Measurements from ENCODE around the gene MYO15B. TPM values are rescaled to one million over a fixed set of nuclear protein-coding genes. Genes with fewer than 3 reads are reported as not detected.

The MYO15B gene
- total and polyA plus RNA-seq, 2 of the 13 experiments (the other 11 are each of a cell fraction or from before 2014, with no cell fraction given): 2.8 to 8.1 TPM

- TF ChIP-seq IRF9 (CRISPR knock-in tag; IDR thresholded peaks at IDR 0.05; ENCODE audit: borderline replicate concordance) (0 out of 2 replicates have a peak, but pooled peaks have one; percentile 15), RFX5 (IDR thresholded peaks at IDR 0.05; ENCODE audit: low read depth, low read length) (no peak), ZNF781 (CRISPR knock-in tag; IDR thresholded peaks at IDR 0.05; ENCODE audit: borderline replicate concordance, not compliant biosample characterization) (peak; percentile 1), BCL6 (CRISPR knock-in tag; IDR thresholded peaks at IDR 0.05) (no peak), ZFAT (CRISPR knock-in tag; conservative IDR thresholded peaks at IDR 0.05) (no peak), ZNF776 (CRISPR knock-in tag; IDR thresholded peaks at IDR 0.05) (peak; percentile 87), CBFB (CRISPR knock-in tag; IDR thresholded peaks at IDR 0.05) (no peak), ZSCAN29 (CRISPR knock-in tag; conservative IDR thresholded peaks at IDR 0.05) (peak; percentile 6; the same call in 1 of the 2 replicates), ZNF530 (CRISPR knock-in tag; IDR thresholded peaks at IDR 0.05; ENCODE audit: low read depth) (no peak), ZNF556 (CRISPR knock-in tag; IDR thresholded peaks at IDR 0.05; ENCODE audit: borderline replicate concordance) (no peak), ZBTB7B (CRISPR knock-in tag; IDR thresholded peaks at IDR 0.05) (no peak), SNAPC2 (CRISPR knock-in tag; IDR thresholded peaks at IDR 0.05) (no peak; the same call in 1 of the 2 replicates), ATF2 (CRISPR knock-in tag; IDR thresholded peaks at IDR 0.05) (0 out of 2 replicates have a peak, but pooled peaks have one; percentile 1), SAFB2 (CRISPR knock-in tag; IDR thresholded peaks at IDR 0.05; ENCODE audit: borderline replicate concordance, low read depth) (no peak), TBX3 (IDR thresholded peaks at IDR 0.05; ENCODE audit: borderline replicate concordance) (no peak), AHR (CRISPR knock-in tag; IDR thresholded peaks at IDR 0.05) (no peak), BATF2 (CRISPR knock-in tag; IDR thresholded peaks at IDR 0.05) (no peak), IRF2 (CRISPR knock-in tag; IDR thresholded peaks at IDR 0.05) (no peak), TOE1 (CRISPR knock-in tag; IDR thresholded peaks at IDR 0.05) (no peak), ZNF432 (CRISPR knock-in tag; IDR thresholded peaks at IDR 0.05; ENCODE audit: borderline replicate concordance) (no peak), RFX3 (CRISPR knock-in tag; IDR thresholded peaks at IDR 0.05) (no peak), DR1 (CRISPR knock-in tag; IDR thresholded peaks at IDR 0.05) (no peak), ZNF275 (CRISPR knock-in tag; IDR thresholded peaks at IDR 0.05; ENCODE audit: borderline replicate concordance) (no peak; the same call in 1 of the 2 replicates), ZNF746 (CRISPR knock-in tag; IDR thresholded peaks at IDR 0.05) (no peak), FOSL1 (CRISPR knock-in tag; IDR thresholded peaks at IDR 0.05; ENCODE audit: borderline replicate concordance) (no peak), ZNF20 (CRISPR knock-in tag; IDR thresholded peaks at IDR 0.05) (no peak)
Measured at GRCh38 chr17:75557852-75558665, 29.5 kb upstream of the MYO15B start (continued).

All from HepG2 (cell line).